Upper lobe of right lung (tissue), 1 donor: ENCODE data around the gene CTRB1. TPM values are rescaled to one million over a fixed set of nuclear protein-coding genes. Genes with fewer than 3 reads are reported as not detected.

Source experiments
- ATAC-seq: fragments of 200-7000 bp; cut with Tn5 transposase; one replicate; pipeline ENCODE4 v1.9.1; 2020; ENCODE audit warnings: mild to moderate bottlenecking, moderate library complexity
- DNase-seq: peaks from one replicate; pipeline ENCODE4 v3.0.0-alpha.2; 2020
- H3K27ac ChIP-seq: fragments of 200-600 bp; one replicate; pipeline ENCODE4 v1.8.0; 2022
- H3K27me3 ChIP-seq: fragments of 200-600 bp; one replicate; pipeline ENCODE4 v1.8.0; 2022; ENCODE audit warnings: mild to moderate bottlenecking
- H3K36me3 ChIP-seq: fragments of 200-600 bp; one replicate; pipeline ENCODE4 v1.8.0; 2022
- H3K4me1 ChIP-seq: fragments of 200-600 bp; one replicate; pipeline ENCODE4 v1.8.0; 2022
- H3K4me3 ChIP-seq: fragments of 200-600 bp; one replicate; pipeline ENCODE4 v1.8.0; 2022; ENCODE audit warnings: mild to moderate bottlenecking
- H3K9me3 ChIP-seq: fragments of 200-600 bp; one replicate; pipeline ENCODE4 v1.8.0; 2022
- CTCF ChIP-seq: fragments of 200-600 bp; IDR thresholded peaks from one replicate; pipeline ENCODE4 v1.8.0; 2022; ENCODE audit warnings: antibody characterized with exemption
- intact Hi-C: fragments of 100-400 bp; cut with DNase I; formaldehyde crosslinking; loops from one replicate; pipeline ENCODE4 v1.11.0; 2022
- total RNA-seq: library from RNA; stranded (reverse); fragmentation: NEBNext Ultra II Directional; extraction: Animal tissue kit (Norgen Biotek cat#: 25700); gene quantifications from one replicate; pipeline ENCODE4 v1.2.1, GENCODE V29; 2021
- donor health status: DM: no; HTN: yes; CAD: no; lungs with severe emphysema.

The CTRB1 gene
- total RNA-seq, 1 donor from 2014 or later, result not detected

GRCh38 chr16:75257886-75258806 is 39.4 kb downstream of the CTRB1 start:
- no peak overlapping the region for H3K4me3 ChIP-seq
- peak overlapping the region; percentile 81 for H3K27ac ChIP-seq
- H3K9me3 ChIP-seq, result no peaks in the 10 kb centered on the region
- DNase-seq (no peak), ATAC-seq (no peak)
- intact Hi-C loops, result no loop called here
- TF ChIP-seq CTCF, result no peak
- no peaks in the 10 kb centered on the region for H3K27me3 ChIP-seq
- H3K4me1 ChIP-seq, result peaks cover 80% of the 10 kb centered on the region
- H3K36me3 ChIP-seq, result no peaks in the 10 kb centered on the region

GRCh38 chr16:75258807-75259141 is 40.0 kb downstream of the CTRB1 start:
- Histone ChIP-seq H3K4me3 (no peak overlapping the region), H3K27me3 (no peaks in the 10 kb centered on the region), H3K9me3 (no peaks in the 10 kb centered on the region), H3K4me1 (peaks cover 80% of the 10 kb centered on the region), H3K27ac (no peak overlapping the region), H3K36me3 (no peaks in the 10 kb centered on the region)
- TF ChIP-seq CTCF, result no peak
- DNase-seq (no peak), ATAC-seq (no peak)
- intact Hi-C loops, result no loop called here

GRCh38 chr16:75260851-75261589 is 42.2 kb downstream of the CTRB1 start:
- H3K4me3 ChIP-seq, result no peak overlapping the region
- intact Hi-C loops, result no loop called here
- H3K9me3 ChIP-seq, result no peaks in the 10 kb centered on the region
- no peak for DNase-seq
- no peaks in the 10 kb centered on the region for H3K27me3 ChIP-seq
- no peak for TF ChIP-seq CTCF
- no peak overlapping the region for H3K27ac ChIP-seq
- H3K4me1 ChIP-seq, result peaks cover 69% of the 10 kb centered on the region
- no peaks in the 10 kb centered on the region for H3K36me3 ChIP-seq
- ATAC-seq, result no peak

GRCh38 chr16:75261590-75262078 is 42.8 kb downstream of the CTRB1 start:
- H3K27me3 ChIP-seq, result peaks cover 4% of the 10 kb centered on the region
- no peak overlapping the region for H3K4me3 ChIP-seq
- peak overlapping the region; percentile 11 for H3K27ac ChIP-seq
- H3K9me3 ChIP-seq, result no peaks in the 10 kb centered on the region
- peaks cover 68% of the 10 kb centered on the region for H3K4me1 ChIP-seq
- ATAC-seq (no peak), DNase-seq (no peak)
- no peaks in the 10 kb centered on the region for H3K36me3 ChIP-seq
- intact Hi-C loops, result no loop called here
- no peak for TF ChIP-seq CTCF

- DNase-seq, result no peak
- Histone ChIP-seq H3K27me3 (peaks cover 4% of the 10 kb centered on the region), H3K4me1 (peaks cover 63% of the 10 kb centered on the region), H3K9me3 (no peaks in the 10 kb centered on the region), H3K27ac (peak overlapping the region; percentile 37), H3K36me3 (no peaks in the 10 kb centered on the region), H3K4me3 (no peak overlapping the region)
- no peak for ATAC-seq
- no peak for TF ChIP-seq CTCF
- intact Hi-C loops, result no loop called here
Measured at GRCh38 chr16:75262104-75262799, 43.5 kb downstream of the CTRB1 start.
